Purkinje cell (primary cell): Measurements from ENCODE around the gene MCEMP1. TPM values are rescaled to one million over a fixed set of nuclear protein-coding genes. Genes with fewer than 3 reads are reported as not detected.

Source experiments
- polyA plus RNA-seq: library from polyadenylated mRNA; unstranded; fragments of >200 nt; fragmentation: Nextera tagmentation; gene quantifications from 2 replicates; pipeline ENCODE4 v1.2.1, GENCODE V29; 2014

Gene MCEMP1, protein sequence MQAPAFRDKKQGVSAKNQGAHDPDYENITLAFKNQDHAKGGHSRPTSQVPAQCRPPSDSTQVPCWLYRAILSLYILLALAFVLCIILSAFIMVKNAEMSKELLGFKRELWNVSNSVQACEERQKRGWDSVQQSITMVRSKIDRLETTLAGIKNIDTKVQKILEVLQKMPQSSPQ
- polyA plus RNA-seq = not detected in 2 replicates

GRCh38 chr19:7676854-7677253, at the start of gene MCEMP1:
TSS of gene MCEMP1 (plus strand) at chr19:7677090. CDS start at chr19:7677121, 31 bp downstream.

GRCh38 chr19:7629347-7630054, 47.4 kb upstream of the MCEMP1 start, which contains the start of the genes PET100 and XAB2:
TSS of gene PET100 (plus strand) at chr19:7629793. CDS start at chr19:7629834, 41 bp downstream.
TSS of gene XAB2 (minus strand) at chr19:7629545. CDS start at chr19:7629527, 18 bp downstream.

DNA sequence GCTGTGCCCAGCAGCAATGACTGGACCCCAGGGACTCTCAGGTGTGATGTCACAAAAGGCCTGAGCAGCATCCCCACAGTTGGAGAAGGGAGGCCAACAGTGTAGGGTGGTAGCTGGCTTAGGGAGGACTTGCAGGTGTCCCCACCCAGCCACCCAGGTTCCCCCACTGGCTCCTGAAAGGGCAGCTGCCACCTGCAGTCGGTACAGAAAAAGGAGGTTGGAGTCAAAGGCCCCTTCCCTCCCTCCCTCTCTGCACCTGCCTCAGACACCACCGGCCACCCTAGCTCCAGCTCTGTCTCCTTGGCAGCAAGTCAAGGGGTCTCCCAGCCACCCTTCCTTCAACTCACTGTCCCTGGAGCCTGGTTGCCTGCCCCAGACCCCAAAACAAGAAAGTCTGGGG, 43.2 kb upstream of the MCEMP1 start, which contains the start of gene PCP2:
Gene PCP2 (minus strand): TSS at position 22 of the 400 bp plus-strand sequence. CDS start 262 bp downstream, outside the sequence.

GRCh38 chr19:7636691-7637373, 40.1 kb upstream of the MCEMP1 start, which contains the start of gene STXBP2:
TSS of gene STXBP2 (plus strand) at chr19:7637110. CDS start at chr19:7637150, 40 bp downstream.

GRCh38 chr19:7668842-7669241, 8.0 kb upstream of the MCEMP1 start, which contains the start of gene RETN:
TSS of gene RETN (plus strand) at chr19:7669049. CDS start at chr19:7669327, 278 bp downstream.

DNA sequence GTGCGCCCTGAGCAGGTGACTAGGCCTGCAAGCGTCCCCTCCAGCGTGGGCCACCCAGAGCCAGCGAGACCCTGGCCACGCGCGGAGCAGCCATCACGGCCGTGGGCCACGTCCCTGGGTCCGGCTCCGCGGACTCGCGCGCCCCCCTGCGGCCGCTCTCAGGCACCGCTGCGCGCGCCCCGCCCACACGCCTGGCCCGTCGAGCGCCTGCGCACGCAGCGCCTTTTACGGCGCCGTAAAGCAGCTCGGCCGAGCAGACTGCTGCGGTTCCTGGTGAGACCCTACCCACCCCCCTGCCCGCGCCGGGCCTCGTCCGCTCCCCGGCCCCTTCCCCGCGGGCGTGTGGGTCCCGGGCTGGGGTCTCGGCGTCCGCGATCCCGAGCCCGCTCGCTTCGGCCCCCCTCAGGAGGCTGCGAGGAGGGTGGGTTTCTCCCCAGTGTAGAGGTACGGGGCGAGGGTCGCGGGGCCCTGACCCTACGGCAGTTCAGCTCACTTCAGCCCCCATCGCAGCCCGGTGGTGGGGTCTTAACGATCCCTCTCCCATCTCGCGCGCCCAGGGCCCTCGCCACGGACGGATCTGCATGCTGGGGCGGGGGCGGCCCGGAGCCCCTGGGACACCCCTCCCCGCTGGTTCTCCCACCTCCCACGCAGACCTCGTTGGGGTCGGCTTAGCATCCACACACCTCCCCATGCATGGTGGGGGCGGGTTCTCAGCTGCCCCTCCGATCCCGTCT, 3.9 kb downstream of the MCEMP1 start, which contains the start of gene TRAPPC5:
Gene TRAPPC5 (plus strand): TSS at position 228 of the 734 bp plus-strand sequence. CDS start 1,421 bp downstream, outside the sequence.

DNA sequence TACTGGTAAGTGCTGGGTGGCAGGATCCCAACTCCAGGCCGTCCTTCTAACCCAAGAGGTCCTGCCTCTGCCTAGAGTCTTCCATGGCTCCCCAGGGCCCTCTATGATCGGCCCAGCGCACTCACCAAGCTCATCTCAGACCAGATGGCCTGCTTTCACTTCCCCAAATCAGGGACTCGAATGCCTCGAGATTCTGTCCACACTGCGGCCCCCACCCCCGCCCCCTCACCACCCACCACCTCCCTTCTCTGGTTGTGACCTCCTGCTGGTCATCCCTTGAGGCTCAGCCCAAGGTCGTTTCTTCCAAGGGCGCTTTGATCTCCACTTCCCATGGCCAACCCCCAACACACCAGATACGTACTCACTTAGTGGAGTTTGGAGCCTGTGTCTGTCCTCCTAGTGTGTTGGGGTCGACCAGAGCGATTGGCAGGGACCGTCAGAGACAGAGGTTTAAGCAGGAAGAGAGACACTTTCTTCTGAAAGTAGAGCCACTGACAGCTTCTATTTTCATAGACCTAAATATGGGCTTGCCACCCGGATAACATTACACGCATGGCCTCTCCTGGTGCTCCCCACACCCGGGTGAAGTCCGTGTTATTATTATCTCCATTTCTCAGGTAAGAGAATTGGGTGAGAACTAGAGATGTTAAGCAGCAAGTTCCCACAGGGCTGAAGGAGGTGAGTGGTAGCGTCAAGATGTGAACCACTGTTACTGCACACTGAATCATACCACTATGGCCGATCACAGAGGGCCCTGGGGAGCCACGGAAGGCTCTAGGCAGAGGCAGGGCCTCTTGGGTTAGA, 25.0 kb downstream of the MCEMP1 start, which contains the start of gene FCER2:
Gene FCER2 (minus strand): TSS at position 478 of the 804 bp plus-strand sequence. CDS start 2,371 bp downstream, outside the sequence.

Other genes starting within 250 kb of the MCEMP1 start
- 0.42 TPM in 1 of 2 replicates, not detected in the other for gene PEX11G, start 188.1 kb upstream of the MCEMP1 start, polyA plus RNA-seq
- 0.60 TPM in 1 of 2 replicates, not detected in the other for gene ZNF358, start 161.0 kb upstream of the MCEMP1 start, polyA plus RNA-seq
- gene MCOLN1, start 154.5 kb upstream of the MCEMP1 start, polyA plus RNA-seq = 12.2 TPM in 2 replicates
- 6.8 and 7.5 TPM in 2 replicates for gene PNPLA6, start 141.4 kb upstream of the MCEMP1 start, polyA plus RNA-seq
- gene CAMSAP3, start 81.2 kb upstream of the MCEMP1 start, polyA plus RNA-seq = 0.78 and 0.88 TPM in 2 replicates
- gene XAB2, start 47.5 kb upstream of the MCEMP1 start, polyA plus RNA-seq = 0.82 and 2.0 TPM in 2 replicates
- gene PET100, start 47.3 kb upstream of the MCEMP1 start, polyA plus RNA-seq = 607 and 716 TPM in 2 replicates
- gene PCP2, start 43.4 kb upstream of the MCEMP1 start, polyA plus RNA-seq = 1,380 and 3,034 TPM in 2 replicates
- gene STXBP2, start 40.0 kb upstream of the MCEMP1 start, polyA plus RNA-seq = 24.6 and 46.0 TPM in 2 replicates
- gene RETN, start 8.0 kb upstream of the MCEMP1 start, polyA plus RNA-seq = not detected in 2 replicates
- 49.0 and 150 TPM in 2 replicates for gene TRAPPC5, start 3.7 kb downstream of the MCEMP1 start, polyA plus RNA-seq
- not detected in 2 replicates for gene FCER2, start 25.0 kb downstream of the MCEMP1 start, polyA plus RNA-seq
- 1.6 TPM in 1 of 2 replicates, not detected in the other for gene CLEC4G, start 55.0 kb downstream of the MCEMP1 start, polyA plus RNA-seq
- gene CD209, start 70.4 kb downstream of the MCEMP1 start, polyA plus RNA-seq = not detected in 2 replicates
- 0.44 TPM in 1 of 2 replicates, not detected in the other for gene CLEC4M, start 86.2 kb downstream of the MCEMP1 start, polyA plus RNA-seq
- gene EVI5L, start 153.1 kb downstream of the MCEMP1 start, polyA plus RNA-seq = 0.59 and 1.0 TPM in 2 replicates
- gene PRR36, start 197.3 kb downstream of the MCEMP1 start, polyA plus RNA-seq = 0.87 and 1.3 TPM in 2 replicates
- gene LRRC8E, start 211.4 kb downstream of the MCEMP1 start, polyA plus RNA-seq = not detected in 2 replicates
- 0.34 and 0.47 TPM in 2 replicates for gene MAP2K7, start 226.8 kb downstream of the MCEMP1 start, polyA plus RNA-seq
- 0.97 and 4.5 TPM in 2 replicates for gene TGFBR3L, start 237.7 kb downstream of the MCEMP1 start, polyA plus RNA-seq
- 2.1 and 3.0 TPM in 2 replicates for gene SNAPC2, start 243.2 kb downstream of the MCEMP1 start, polyA plus RNA-seq
- 2.1 TPM in 1 of 2 replicates, not detected in the other for gene CTXN1, start 249.0 kb downstream of the MCEMP1 start, polyA plus RNA-seq